Gastroesophageal sphincter (tissue), 4 donors: Measurements from ENCODE around the gene DDX31. TPM values are rescaled to one million over a fixed set of nuclear protein-coding genes. Genes with fewer than 3 reads are reported as not detected.

Experiments used
- total RNA-seq, 4 donors: library from RNA; depleted of rRNA; stranded (reverse); fragments of >200 nt; gene quantifications; one replicate each; pipeline ENCODE4 v1.1.0, GENCODE V29; 2016

DDX31 gene
- total RNA-seq, 4 donors from 2014 or later = 8.3 to 10.3 (median 9.3) TPM

Other genes starting within 250 kb of the DDX31 start
- gene BARHL1, start 87.4 kb downstream of the DDX31 start, total RNA-seq = not detected
- 10 to 100 TPM; 11.4 to 15.4 (median 12.7) TPM for gene GTF3C4, start 481 bp upstream of the DDX31 start, total RNA-seq
- gene AK8, start 208.3 kb upstream of the DDX31 start, total RNA-seq = under 1 TPM; 0.31 to 0.81 (median 0.63) TPM
- gene SPACA9, start 208.9 kb upstream of the DDX31 start, total RNA-seq = 1 to 10 TPM; 2.6 to 8.2 (median 3.9) TPM